Central memory CD8-positive, alpha-beta T cell (primary cell): ENCODE results near the gene KAT6B.
A peak's percentile ranks its signal among the peaks of the same experiment; 100 is the strongest.

Experiments used
- ATAC-seq: fragments of 150-1000 bp; cut with Tn5 transposase; replicated peaks from 2 replicates; pipeline ENCODE4 v1.10.0; 2022; ENCODE audit warnings: mild to moderate bottlenecking, moderate FRiP score, moderate number of reproducible peaks; ENCODE audit not compliant: poor library complexity, severe bottlenecking; ENCODE audit errors: extremely low read depth
- DNase-seq, 2 donors: peaks; one replicate each; pipeline ENCODE4 v3.0.0; 2021; ENCODE audit warnings: low spot score in 2 of 2
- H3K27ac Mint-ChIP-seq: one replicate; pipeline ENCODE4 v1.8.0; 2022; ENCODE audit warnings: low read depth, mild to moderate bottlenecking, moderate library complexity, mixed read lengths
- H3K27me3 Mint-ChIP-seq: one replicate; pipeline ENCODE4 v1.8.0; 2022; ENCODE audit warnings: mixed read lengths
- H3K36me3 Mint-ChIP-seq: one replicate; pipeline ENCODE4 v1.8.0; 2022; ENCODE audit warnings: mild to moderate bottlenecking, moderate library complexity, mixed read lengths; ENCODE audit not compliant: insufficient read depth
- H3K4me1 Mint-ChIP-seq: one replicate; pipeline ENCODE4 v1.8.0; 2022; ENCODE audit warnings: mixed read lengths
- H3K4me3 Mint-ChIP-seq: one replicate; pipeline ENCODE4 v1.8.0; 2022; ENCODE audit warnings: mild to moderate bottlenecking, moderate library complexity, mixed read lengths
- H3K9me3 Mint-ChIP-seq: one replicate; pipeline ENCODE4 v1.8.0; 2022; ENCODE audit warnings: mixed read lengths

Gene KAT6B

GRCh38 chr10:75029420-75029819 is 203.0 kb downstream of the KAT6B start:
- H3K27me3 Mint-ChIP-seq: no peaks in the 10 kb centered on the region
- DNase-seq (no peak), ATAC-seq (no peak)
- peaks cover under 1% of the 10 kb centered on the region for H3K4me1 Mint-ChIP-seq
- H3K36me3 Mint-ChIP-seq: peaks cover 49% of the 10 kb centered on the region
- no peaks in the 10 kb centered on the region for H3K9me3 Mint-ChIP-seq
- H3K27ac Mint-ChIP-seq: peak overlapping the region; percentile 22
- H3K4me3 Mint-ChIP-seq: no peak overlapping the region

GRCh38 chr10:75029857-75030256 is 203.5 kb downstream of the KAT6B start:
- DNase-seq (no peak), ATAC-seq (no peak)
- H3K27me3 Mint-ChIP-seq: no peaks in the 10 kb centered on the region
- H3K36me3 Mint-ChIP-seq: peaks cover 44% of the 10 kb centered on the region
- H3K27ac Mint-ChIP-seq: no peak overlapping the region
- H3K4me3 Mint-ChIP-seq: no peak overlapping the region
- H3K9me3 Mint-ChIP-seq: no peaks in the 10 kb centered on the region
- peaks cover 5% of the 10 kb centered on the region for H3K4me1 Mint-ChIP-seq

GRCh38 chr10:75030371-75030770 is 204.0 kb downstream of the KAT6B start:
- H3K27me3 Mint-ChIP-seq: no peaks in the 10 kb centered on the region
- H3K4me3 Mint-ChIP-seq: no peak overlapping the region
- H3K36me3 Mint-ChIP-seq: peaks cover 39% of the 10 kb centered on the region
- peaks cover 6% of the 10 kb centered on the region for H3K4me1 Mint-ChIP-seq
- no peak overlapping the region for H3K27ac Mint-ChIP-seq
- no peak for ATAC-seq
- no peak for DNase-seq
- H3K9me3 Mint-ChIP-seq: no peaks in the 10 kb centered on the region

GRCh38 chr10:75032119-75032518 is 205.7 kb downstream of the KAT6B start:
- Mint-ChIP-seq H3K27ac (no peak overlapping the region), H3K27me3 (no peaks in the 10 kb centered on the region), H3K36me3 (peaks cover 27% of the 10 kb centered on the region), H3K9me3 (no peaks in the 10 kb centered on the region), H3K4me1 (peaks cover 6% of the 10 kb centered on the region), H3K4me3 (no peak overlapping the region)
- DNase-seq (no peak), ATAC-seq (no peak)

- DNase-seq (no peak), ATAC-seq (no peak)
- Mint-ChIP-seq H3K27ac (no peak overlapping the region), H3K9me3 (no peaks in the 10 kb centered on the region), H3K4me3 (no peak overlapping the region), H3K27me3 (no peaks in the 10 kb centered on the region), H3K4me1 (peaks cover 6% of the 10 kb centered on the region), H3K36me3 (peaks cover 26% of the 10 kb centered on the region)
Observed at GRCh38 chr10:75032813-75033212, 206.4 kb downstream of the KAT6B start.

GRCh38 chr10:75033399-75034130 is 207.2 kb downstream of the KAT6B start:
- Mint-ChIP-seq H3K27ac (peak overlapping the region; percentile 8), H3K4me1 (peaks cover 6% of the 10 kb centered on the region), H3K4me3 (no peak overlapping the region), H3K9me3 (no peaks in the 10 kb centered on the region), H3K27me3 (no peaks in the 10 kb centered on the region), H3K36me3 (peaks cover 19% of the 10 kb centered on the region)
- ATAC-seq (no peak), DNase-seq (no peak)

GRCh38 chr10:75034131-75034512 is 207.7 kb downstream of the KAT6B start:
- H3K4me1 Mint-ChIP-seq: peaks cover 6% of the 10 kb centered on the region
- no peaks in the 10 kb centered on the region for H3K9me3 Mint-ChIP-seq
- no peak overlapping the region for H3K4me3 Mint-ChIP-seq
- ATAC-seq (no peak), DNase-seq (no peak)
- peaks cover 16% of the 10 kb centered on the region for H3K36me3 Mint-ChIP-seq
- no peaks in the 10 kb centered on the region for H3K27me3 Mint-ChIP-seq
- peak overlapping the region; percentile 8 for H3K27ac Mint-ChIP-seq

- H3K36me3 Mint-ChIP-seq: peaks cover 10% of the 10 kb centered on the region
- no peak for ATAC-seq
- no peak for DNase-seq
- no peak overlapping the region for H3K27ac Mint-ChIP-seq
- H3K27me3 Mint-ChIP-seq: no peaks in the 10 kb centered on the region
- no peak overlapping the region for H3K4me3 Mint-ChIP-seq
- H3K9me3 Mint-ChIP-seq: no peaks in the 10 kb centered on the region
- H3K4me1 Mint-ChIP-seq: peaks cover 6% of the 10 kb centered on the region
Observed at GRCh38 chr10:75034714-75035258, 208.4 kb downstream of the KAT6B start.

GRCh38 chr10:75035975-75036708 is 209.7 kb downstream of the KAT6B start:
- no peak for ATAC-seq
- Mint-ChIP-seq H3K27me3 (no peaks in the 10 kb centered on the region), H3K9me3 (no peaks in the 10 kb centered on the region), H3K4me1 (peaks cover 6% of the 10 kb centered on the region), H3K27ac (peak overlapping the region; percentile 44), H3K36me3 (peaks cover 4% of the 10 kb centered on the region), H3K4me3 (no peak overlapping the region)
- no peak for DNase-seq

- ATAC-seq (no peak), DNase-seq (no peak)
- H3K9me3 Mint-ChIP-seq: no peaks in the 10 kb centered on the region
- peaks cover 2% of the 10 kb centered on the region for H3K36me3 Mint-ChIP-seq
- no peak overlapping the region for H3K27ac Mint-ChIP-seq
- no peaks in the 10 kb centered on the region for H3K27me3 Mint-ChIP-seq
- H3K4me1 Mint-ChIP-seq: peaks cover 6% of the 10 kb centered on the region
- H3K4me3 Mint-ChIP-seq: no peak overlapping the region
Observed at GRCh38 chr10:75037171-75038153, 211.1 kb downstream of the KAT6B start.

- Mint-ChIP-seq H3K27ac (no peak overlapping the region), H3K9me3 (no peaks in the 10 kb centered on the region), H3K4me1 (peaks cover 6% of the 10 kb centered on the region), H3K4me3 (no peak overlapping the region), H3K36me3 (no peaks in the 10 kb centered on the region), H3K27me3 (no peaks in the 10 kb centered on the region)
- ATAC-seq (no peak), DNase-seq (no peak)
Observed at GRCh38 chr10:75038335-75038734, 211.9 kb downstream of the KAT6B start.

- Mint-ChIP-seq H3K36me3 (peaks cover 1% of the 10 kb centered on the region), H3K27me3 (peaks cover 7% of the 10 kb centered on the region), H3K27ac (no peak overlapping the region), H3K4me3 (no peak overlapping the region), H3K9me3 (no peaks in the 10 kb centered on the region), H3K4me1 (peaks cover 5% of the 10 kb centered on the region)
- ATAC-seq (no peak), DNase-seq (no peak)
Observed at GRCh38 chr10:75040576-75040975, 214.2 kb downstream of the KAT6B start.
